PFSK-1 (cell line): ENCODE results near the gene SRSF12.

Source experiments
- FOXP2 ChIP-seq: optimal IDR thresholded peaks from 2 replicates; pipeline ENCODE3; 2011; ENCODE audit warnings: borderline replicate concordance, control low read depth, inconsistent platforms; ENCODE audit not compliant: insufficient read depth; ENCODE audit errors: extremely low read length, extremely low read depth
- POLR2AphosphoS5 ChIP-seq: IDR thresholded peaks from 2 replicates; pipeline ENCODE4 v1.6.1; 2012; ENCODE audit warnings: low read depth, mild to moderate bottlenecking, control low read depth, low read length, moderate library complexity
- SIN3A ChIP-seq: IDR thresholded peaks from 2 replicates; pipeline ENCODE4 v1.6.1; 2012; ENCODE audit warnings: mild to moderate bottlenecking, low read length, moderate library complexity, borderline replicate concordance; ENCODE audit not compliant: insufficient read depth
- TAF1 ChIP-seq: IDR thresholded peaks from 2 replicates; pipeline ENCODE4 v1.6.1; 2012; ENCODE audit warnings: low read length, control low read depth, borderline replicate concordance; ENCODE audit not compliant: insufficient read depth
- TF ChIP-seq, protein P1 (sequence below), 2 experiments: IDR thresholded peaks; 2 replicates each; pipeline versions ENCODE4 v1.6.1 to v1.8.0; 2011 to 2012; ENCODE audit warnings: low read depth in 2 of 2, low read length in 2 of 2, control low read depth in 1 of 2, inconsistent platforms in 1 of 2, mild to moderate bottlenecking in 1 of 2, moderate library complexity in 1 of 2; ENCODE audit not compliant: insufficient read depth in 1 of 2

SRSF12 gene

DNA sequence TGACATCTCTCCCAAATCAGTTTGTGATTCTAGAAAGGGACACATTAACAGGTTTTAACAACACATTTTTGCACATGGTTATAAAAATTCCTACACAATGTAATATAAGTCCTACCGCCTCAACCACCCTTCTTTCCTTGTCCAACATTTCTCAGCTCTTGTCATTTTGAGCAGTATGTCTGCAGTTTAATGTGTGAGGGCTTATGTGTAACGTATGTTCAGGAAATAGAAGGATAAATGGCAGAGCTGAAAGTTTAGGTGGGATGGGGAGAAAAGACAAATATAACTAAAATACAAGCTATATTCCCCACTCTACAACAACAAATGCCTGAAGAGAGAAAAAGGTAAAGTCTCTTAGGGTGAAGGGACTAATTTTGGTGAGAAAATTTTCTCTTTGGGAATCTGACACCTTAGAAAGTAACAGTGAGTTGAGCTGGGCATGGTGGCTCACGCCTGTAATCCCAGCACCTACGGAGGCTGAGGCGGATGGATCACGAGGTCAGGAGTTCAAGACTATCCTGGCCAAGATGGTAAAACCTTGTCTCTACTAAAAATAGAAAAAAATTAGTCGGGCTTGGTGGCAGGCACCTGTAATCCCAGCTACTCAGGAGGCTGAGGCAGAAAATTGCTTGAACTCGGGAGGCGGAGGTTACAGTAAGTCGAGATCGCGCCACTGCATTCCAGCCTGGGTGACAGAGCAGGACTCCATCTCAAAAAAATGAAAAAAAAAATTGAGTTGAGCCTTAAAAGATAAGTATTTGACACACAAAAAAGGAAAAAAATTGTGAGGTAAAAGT is 32.3 kb downstream of the SRSF12 start:
- TF ChIP-seq FOXP2 (no peak), SIN3A (no peak), POLR2AphosphoS5 (no peak), TAF1 (no peak)
- TF ChIP-seq, protein P1, sequence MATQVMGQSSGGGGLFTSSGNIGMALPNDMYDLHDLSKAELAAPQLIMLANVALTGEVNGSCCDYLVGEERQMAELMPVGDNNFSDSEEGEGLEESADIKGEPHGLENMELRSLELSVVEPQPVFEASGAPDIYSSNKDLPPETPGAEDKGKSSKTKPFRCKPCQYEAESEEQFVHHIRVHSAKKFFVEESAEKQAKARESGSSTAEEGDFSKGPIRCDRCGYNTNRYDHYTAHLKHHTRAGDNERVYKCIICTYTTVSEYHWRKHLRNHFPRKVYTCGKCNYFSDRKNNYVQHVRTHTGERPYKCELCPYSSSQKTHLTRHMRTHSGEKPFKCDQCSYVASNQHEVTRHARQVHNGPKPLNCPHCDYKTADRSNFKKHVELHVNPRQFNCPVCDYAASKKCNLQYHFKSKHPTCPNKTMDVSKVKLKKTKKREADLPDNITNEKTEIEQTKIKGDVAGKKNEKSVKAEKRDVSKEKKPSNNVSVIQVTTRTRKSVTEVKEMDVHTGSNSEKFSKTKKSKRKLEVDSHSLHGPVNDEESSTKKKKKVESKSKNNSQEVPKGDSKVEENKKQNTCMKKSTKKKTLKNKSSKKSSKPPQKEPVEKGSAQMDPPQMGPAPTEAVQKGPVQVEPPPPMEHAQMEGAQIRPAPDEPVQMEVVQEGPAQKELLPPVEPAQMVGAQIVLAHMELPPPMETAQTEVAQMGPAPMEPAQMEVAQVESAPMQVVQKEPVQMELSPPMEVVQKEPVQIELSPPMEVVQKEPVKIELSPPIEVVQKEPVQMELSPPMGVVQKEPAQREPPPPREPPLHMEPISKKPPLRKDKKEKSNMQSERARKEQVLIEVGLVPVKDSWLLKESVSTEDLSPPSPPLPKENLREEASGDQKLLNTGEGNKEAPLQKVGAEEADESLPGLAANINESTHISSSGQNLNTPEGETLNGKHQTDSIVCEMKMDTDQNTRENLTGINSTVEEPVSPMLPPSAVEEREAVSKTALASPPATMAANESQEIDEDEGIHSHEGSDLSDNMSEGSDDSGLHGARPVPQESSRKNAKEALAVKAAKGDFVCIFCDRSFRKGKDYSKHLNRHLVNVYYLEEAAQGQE (IDR thresholded peaks at IDR 0.05; ENCODE audit: insufficient read depth in 1 of 2, low read depth in 2 of 2, low read length in 2 of 2), result no peak

DNA sequence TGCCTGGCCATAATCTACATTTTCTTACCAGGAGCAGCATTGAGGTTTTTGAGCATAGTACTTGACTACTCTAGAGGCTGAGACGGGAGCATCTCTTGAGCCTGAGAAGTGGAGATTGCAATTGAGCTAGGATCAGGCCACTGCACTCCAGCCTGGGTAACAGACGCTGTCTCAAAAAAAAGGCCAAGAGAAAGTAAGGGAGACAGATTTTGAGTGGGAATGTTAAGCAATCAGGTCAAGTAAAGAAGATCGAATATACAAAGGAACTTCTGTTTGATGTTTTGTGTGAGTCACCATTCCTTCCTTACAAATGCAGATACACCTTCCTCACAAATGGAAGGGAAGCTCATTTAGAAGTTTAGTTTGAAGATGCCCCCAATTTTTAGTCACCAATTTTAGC is 32.9 kb downstream of the SRSF12 start:
- no peak for TF ChIP-seq TAF1

DNA sequence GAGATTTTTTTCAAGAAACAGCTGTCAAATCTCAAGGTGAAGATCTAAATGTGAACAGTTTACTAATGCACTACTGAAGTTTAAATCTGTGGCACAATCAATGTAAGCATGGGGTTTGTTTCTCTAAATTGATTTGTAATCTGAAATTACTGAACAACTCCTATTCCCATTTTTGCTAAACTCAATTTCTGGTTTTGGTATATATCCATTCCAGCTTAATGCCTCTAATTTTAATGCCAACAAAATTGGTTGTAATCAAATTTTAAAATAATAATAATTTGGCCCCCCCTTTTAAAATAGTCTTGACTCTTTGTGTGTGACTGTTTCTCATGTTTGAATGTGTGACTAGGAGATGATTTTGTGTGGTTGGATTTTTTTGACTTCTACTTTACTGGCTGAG is 33.3 kb downstream of the SRSF12 start:
- TF ChIP-seq SIN3A, result no peak
- no peak for TF ChIP-seq FOXP2
- TF ChIP-seq POLR2AphosphoS5, result no peak
- TF ChIP-seq, protein P1 (IDR thresholded peaks at IDR 0.05; ENCODE audit: insufficient read depth in 1 of 2, low read depth in 2 of 2, low read length in 2 of 2), result no peak
- TF ChIP-seq TAF1, result no peak

DNA sequence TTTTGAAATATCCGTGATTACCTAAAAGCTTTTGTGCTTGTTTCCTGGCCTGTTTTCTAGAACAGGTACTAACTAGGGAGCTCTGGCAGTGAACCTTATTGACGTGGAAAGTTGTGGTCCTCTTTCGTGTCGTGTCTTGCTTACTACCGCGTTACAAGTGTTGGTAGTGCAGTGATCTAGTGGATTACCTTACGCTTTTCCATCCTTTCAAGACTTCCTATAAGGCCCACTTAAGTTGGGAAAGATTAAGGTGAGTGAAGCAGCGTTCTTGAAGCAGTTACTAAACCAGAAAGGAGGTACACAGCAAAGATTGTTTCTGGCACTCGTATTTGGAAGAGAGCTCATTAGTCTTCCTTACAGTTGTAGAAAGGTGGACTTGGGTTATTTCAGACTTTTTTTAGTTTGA is 35.4 kb downstream of the SRSF12 start:
- TF ChIP-seq SIN3A, result no peak
- no peak for TF ChIP-seq TAF1
- no peak for TF ChIP-seq FOXP2
- no peak; the same call in 1 of the 2 replicates for TF ChIP-seq POLR2AphosphoS5
- TF ChIP-seq, protein P1 (IDR thresholded peaks at IDR 0.05; ENCODE audit: insufficient read depth in 1 of 2, low read depth in 2 of 2, low read length in 2 of 2), result no peak

DNA sequence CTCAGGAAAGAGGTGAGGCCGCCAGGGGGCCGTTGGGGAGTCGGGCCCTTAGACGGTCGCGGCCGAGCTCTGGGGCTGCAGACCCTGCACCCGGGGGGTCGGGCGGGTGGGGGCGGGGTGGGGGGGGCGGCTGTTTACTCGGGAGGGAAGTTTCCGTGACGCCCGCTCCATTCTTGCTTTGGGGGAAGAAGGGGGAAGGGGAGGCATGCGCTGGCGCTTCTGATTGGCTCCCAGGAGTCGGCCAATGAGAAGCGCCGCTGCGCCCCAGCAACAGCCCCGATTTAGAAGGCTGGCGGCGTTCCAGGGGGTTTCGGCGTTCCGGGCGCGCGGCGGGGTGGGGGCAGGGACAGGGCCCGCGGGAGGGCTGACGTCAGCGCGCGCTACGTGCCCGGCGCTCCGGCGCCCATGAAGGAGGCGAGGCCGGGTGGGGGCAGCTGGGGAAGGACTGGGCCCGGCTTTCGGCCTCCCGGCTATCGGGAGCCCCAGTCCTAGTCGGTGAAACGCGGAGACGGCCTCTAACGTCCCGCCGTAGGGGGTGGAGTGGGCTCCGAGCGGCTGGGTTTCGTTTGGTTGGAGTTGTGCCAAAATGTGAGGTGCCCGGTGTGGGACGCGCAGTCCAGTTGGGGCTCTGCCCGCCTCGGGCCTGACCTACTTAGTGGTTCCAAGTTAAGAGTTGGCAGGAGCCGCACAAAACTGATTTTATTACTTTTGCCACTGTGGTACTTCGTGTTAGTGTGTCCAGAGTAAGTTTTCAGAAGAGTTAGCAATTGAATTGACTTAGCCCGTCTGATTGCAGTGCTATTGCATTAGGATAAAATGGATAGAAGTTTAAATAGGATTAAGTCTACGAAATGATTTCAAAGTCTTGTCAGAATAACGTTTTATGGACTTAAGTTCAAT is 36.2 kb downstream of the SRSF12 start:
- TF ChIP-seq SIN3A (no peak; the same call in 1 of the 2 replicates), POLR2AphosphoS5 (peak; percentile 93), TAF1 (peak; percentile 74; the same call in 1 of the 2 replicates), FOXP2 (peak; percentile 96)
- TF ChIP-seq, protein P1 (IDR thresholded peaks at IDR 0.05; ENCODE audit: insufficient read depth in 1 of 2, low read depth in 2 of 2, low read length in 2 of 2), result peak; percentile 43 to 65; a peak in 1 of 4 replicates
